Right forelimb (tissue), 1 donor: ENCODE measurements around the gene MBD3L4.
A peak's percentile ranks its signal among the peaks of the same experiment; 100 is the strongest.
"Not testable (repeated sequence)": the region's sequence is repeated elsewhere in the genome, so short reads cannot be mapped to it uniquely, and the experiment has no call there.

Source experiments
- DNase-seq: peaks from one replicate; pipeline ENCODE4 v3.0.0-alpha.2; 2018

MBD3L4 gene

DNA sequence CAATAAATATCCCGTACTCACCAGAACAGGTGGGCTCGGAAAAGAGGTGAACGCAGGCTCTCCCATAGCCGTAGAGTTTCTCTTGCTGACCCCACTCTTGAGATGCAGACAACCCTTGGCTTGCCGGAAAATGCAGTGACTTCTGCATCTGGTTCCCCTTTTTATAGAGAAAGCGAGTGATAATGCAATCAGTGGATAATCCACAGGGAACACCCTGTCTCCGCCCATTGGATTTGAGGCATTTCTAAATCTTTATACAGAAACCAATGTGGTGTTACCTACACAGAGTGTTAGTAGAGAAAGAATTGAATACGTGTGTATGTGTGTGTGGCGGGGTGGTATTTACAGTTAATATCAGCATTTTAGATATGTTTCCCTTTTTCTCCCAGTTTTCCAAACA, at the start of gene MBD3L4:
TSS of gene MBD3L4 (minus strand) at position 101 of the 400 bp plus-strand sequence. CDS start at position 66, 35 bp downstream.
- not testable (repeated sequence) for DNase-seq

DNA sequence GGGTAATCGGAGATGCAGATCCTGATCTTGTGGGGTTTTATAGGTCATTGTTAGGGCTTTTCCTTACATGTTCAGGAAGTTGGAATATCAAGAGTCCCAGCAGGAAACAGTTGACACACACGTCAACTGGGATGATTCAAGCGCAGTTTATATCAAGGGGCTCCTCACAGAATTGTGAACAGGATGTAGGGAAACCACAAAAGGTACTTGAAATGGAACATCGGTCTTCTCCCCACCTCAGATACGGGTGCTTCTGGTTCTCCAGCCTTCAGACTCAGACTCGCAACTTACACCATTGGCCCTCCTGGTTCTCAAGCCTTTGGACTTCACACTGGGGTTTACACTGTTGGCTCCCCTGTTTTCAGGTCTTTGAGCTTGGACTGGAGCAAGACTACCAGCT, 49.0 kb upstream of the MBD3L4 start:
- no peak for DNase-seq

DNA sequence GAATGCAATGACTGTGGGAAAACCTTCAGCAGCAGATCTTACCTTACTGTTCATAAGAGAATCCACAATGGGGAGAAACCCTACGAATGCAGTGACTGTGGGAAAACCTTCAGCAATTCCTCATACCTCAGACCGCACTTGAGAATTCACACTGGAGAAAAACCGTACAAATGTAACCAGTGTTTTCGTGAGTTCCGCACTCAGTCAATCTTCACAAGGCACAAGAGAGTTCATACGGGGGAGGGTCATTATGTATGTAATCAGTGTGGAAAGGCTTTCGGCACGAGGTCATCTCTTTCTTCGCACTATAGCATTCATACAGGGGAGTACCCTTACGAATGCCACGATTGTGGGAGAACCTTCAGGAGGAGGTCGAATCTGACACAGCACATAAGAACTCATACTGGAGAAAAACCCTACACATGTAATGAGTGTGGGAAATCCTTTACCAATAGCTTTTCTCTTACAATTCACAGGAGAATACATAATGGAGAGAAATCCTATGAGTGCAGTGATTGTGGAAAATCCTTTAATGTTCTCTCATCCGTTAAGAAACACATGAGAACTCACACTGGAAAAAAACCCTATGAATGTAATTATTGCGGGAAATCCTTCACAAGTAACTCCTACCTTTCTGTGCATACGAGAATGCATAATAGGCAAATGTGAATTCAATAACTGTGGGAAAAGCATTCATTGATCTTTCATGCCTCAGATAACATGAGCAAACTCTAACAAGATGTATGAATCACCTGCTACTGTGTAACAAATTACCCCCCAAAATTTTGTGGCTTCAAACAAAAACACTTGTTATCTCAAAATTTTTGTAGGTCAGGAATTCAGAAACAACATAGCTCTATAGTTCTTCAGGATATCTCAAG, 43.3 kb upstream of the MBD3L4 start:
- DNase-seq = no peak

DNA sequence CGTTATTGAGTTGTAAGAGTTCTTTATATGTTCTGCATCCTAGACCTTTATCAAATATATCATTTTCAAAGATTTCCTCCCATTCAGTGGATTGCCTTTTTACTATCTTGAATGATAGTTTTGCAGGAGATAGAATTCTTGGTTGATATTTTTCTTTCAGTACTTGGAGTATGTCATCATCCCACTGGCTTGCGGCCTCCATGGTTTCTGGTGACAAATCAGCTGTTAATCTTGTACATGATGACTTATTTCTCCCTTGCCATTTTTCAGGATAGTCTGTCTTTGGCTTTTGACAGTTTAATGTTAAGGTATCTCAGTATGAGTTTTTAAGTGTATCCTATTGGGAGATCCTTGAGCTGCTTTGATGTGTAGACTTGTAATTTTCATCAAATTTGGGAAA, 38.0 kb upstream of the MBD3L4 start:
- no peak for DNase-seq

DNA sequence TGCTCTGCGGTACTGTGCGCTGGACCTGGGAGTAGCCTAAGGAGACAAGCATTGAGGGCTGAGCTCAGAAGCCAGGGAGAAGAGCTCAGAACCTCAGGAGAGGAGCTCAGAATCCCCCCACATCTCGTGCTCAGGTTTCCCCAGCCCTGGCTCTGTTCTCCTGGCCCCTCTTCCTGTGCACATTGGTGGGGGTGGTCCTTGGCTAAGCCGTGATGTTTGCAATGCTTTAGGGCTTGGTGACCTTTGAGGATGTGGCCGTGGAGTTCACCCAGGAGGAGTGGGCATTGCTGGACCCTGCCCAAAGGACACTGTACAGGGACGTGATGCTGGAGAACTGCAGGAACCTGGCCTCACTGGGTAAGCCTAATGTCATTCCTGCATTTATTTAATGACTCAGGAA, 36.2 kb upstream of the MBD3L4 start:
- no peak for DNase-seq

DNA sequence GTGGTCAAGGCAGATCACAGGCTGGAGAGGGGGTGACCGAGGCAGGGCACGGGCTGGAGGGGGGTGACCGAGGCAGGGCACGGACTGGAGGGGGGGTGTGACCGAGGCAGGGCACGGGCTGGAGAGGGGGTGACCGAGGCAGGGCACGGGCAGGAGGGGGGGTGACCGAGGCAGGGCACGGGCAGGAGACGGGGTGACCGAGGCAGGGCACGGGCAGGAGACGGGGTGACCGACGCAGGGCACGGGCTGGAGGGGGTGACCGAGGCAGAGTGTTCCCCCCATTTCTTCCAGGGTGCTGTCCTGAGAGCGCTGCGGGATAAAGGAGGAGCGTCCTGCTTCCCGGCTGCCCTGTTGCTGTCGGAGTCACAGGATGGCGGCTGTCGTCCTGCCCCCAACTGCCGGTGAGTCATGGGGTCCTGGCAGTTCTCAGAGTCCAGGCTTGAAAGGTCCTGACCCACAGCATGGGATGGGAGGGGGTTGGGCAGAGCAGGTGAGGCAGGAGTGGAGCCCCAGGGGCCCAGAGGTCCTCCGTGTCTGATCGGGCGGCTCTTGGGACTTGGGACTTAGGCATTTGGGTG, 34.8 kb upstream of the MBD3L4 start:
- DNase-seq = no peak

DNA sequence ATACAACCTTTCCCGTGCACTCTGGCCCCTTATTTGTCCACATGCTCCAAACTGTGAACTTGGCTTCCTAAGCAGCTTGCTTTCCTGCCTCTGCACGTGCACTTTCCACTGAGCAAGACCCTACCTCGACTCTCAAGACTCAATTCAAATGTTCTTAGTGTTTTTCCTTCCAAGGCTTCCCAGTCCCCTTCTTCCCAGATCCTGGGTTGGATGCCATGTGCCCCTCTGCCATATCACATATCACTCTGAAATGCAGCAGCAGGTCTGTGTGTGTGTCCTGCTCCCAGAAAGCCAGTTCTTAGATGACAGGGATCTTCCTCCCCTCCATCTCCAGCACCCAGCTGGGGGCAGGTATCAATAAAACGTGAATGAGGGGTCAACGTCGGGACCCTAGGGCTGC, 32.6 kb upstream of the MBD3L4 start:
- no peak for DNase-seq

DNA sequence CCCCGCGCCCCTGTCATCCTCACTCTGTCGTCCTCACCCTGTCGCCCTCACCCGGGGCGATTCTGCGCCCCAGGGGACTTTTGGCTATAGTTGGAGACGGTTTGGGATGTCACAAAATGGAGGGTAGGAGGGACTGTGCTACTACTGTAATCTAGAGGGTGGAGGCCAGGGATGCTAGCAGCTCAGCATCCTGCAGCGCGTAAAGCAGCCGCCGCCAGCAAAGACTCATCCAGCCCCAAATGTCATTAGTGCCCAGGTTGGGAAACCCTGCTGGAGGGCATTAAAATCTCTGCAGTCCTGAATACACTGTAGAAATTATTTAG, 29.9 kb upstream of the MBD3L4 start:
- no peak for DNase-seq

DNA sequence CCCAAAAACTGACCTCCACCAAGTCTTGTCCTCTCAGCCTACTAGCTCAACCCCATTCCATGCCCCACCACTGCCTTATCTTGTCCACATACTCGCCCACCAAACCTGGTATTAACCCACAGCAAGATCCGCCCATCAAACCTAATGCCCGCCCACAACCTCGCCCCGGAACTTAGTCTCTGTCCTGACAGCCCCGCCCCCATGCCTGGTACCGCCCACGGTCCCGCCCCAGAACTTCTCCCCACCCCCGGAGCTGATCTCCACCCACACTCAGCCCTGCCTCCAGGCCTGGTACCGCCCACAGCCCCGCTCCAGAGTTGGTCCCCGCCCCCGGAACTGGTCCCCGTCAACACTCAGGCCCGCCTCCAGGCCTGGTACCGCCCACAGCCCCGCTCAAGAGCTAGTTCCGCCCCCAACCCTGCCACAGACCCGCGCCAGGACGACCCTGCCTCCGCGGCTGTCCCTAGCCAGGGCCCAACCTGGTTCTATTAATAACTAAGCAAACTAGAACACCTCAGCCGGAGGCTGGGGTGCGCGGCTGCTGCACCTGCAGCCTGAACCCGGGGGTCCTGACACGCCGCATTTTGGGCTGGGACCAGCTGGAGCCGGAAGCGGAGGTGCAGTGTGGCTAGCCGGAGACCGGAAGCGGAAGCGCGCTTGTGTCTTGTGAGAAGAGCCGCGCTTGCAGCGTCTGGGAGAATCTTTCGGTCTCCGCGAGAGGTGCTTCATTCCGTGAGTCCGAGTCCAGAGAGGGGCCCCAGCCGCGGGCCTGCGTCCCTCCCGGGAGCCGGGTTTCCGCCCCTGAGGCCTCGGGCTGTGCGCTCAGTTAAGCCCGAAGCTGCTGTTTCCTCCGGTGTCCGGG, 29.3 kb upstream of the MBD3L4 start, which contains the start of gene ZNF557:
TSS of gene ZNF557 (plus strand) at position 662 of the 862 bp plus-strand sequence. CDS start 5,372 bp downstream, outside the sequence.
- peak; percentile 99 for DNase-seq

DNA sequence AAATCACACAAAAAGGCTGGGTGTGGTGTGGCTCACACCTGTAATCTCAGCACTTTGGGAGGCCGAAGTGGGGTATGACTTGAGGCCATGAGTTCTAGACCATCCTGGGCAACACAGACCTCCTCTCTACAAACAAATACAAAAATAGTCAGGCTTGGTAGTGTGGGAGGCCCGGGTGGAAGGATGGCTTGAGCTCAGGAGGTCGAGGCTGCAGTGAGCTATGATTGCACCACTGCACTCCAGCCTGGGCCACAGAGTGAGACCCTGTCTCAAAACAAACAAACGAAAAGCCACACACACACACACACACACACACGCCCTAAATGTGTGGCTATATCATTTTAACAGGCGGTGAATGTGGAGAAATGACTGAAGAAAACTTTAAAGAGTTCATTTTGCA, 28.6 kb upstream of the MBD3L4 start:
- no peak for DNase-seq

DNA sequence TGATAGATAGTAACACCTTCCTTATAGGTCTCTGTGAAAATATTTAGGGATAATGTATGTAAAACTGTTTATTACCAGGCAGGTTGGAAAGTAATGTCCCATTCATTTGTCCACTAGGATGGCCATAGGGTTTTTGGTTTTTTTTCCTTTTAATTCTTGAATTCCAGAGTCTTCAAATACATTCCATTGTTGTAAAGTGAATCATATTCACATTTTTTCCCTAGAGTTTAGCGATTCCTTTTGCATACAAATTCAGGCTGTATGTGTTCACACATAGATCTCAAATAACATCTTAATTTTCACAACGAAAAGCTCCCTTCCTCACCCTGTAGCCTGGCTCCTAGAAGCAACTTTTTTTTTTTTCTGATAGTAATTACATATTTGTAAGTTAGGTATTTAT, 27.7 kb upstream of the MBD3L4 start:
- no peak for DNase-seq

DNA sequence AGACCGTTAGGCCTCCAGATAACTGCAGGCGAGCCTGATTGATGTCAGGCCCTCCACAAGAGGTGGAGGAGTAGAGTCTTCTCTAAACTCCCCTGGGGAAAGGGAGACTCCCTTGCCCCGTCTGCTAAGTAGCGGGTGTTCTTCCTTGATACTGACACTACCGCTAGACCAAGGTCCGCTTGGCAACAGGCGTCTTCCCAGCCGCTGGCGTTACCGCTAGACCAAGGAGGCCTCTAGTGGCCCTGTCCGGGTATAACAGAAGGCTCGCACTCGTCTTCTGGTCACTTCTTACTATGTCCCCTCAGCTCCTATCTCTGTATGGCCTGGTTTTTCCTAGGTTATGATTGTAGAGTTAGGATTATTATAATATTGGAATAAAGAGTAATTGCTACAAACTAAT, 27.1 kb upstream of the MBD3L4 start:
- DNase-seq = not testable (repeated sequence)

DNA sequence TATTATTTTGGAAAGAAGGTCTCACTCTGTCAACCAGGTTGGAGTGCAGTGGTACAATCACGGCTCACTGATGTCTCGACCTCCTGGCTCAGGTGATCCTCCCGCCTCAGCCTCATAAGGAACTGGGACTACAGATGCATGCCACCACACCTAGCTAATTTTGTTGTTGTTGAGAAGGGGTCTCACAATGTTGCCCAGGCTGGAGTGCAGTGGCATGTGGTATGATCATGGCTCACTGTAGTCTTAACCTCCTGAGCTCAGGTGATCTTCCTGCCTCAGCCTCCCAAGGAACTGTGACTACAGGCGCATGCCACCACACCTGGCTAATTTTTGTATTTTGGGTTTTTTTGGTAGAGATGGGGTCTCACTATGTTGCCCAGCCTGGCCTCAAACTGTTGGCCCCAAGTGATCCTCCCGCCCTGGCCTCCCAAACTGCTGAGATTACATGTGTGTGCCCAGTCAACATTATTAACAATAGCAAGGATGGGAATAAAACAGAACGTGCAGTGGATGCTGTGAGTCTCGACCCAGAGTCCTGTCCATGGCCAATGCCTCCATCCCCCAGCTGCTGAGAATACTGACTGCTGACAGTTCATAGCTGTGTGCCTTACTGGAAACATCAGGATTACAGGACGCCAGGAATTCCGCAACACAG, 23.9 kb upstream of the MBD3L4 start:
- no peak for DNase-seq

DNA sequence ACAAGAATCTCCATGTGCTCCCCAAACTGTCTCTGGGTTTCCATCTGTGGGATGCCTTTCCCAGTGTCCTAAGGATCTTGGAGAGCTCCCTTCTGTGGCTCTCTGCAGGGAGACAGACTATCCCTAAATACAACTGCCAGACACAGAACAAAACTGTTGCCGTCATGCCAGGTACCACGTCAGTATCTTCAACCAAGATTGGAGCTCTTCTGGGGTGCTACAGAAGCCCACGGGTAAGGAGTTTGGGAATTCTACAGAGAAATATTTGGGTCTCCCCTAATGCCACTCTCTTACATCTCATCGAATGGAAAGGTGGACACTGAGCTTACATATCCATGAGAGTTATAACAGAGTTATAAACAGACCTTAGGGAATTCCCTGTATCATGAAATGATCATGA, 23.4 kb upstream of the MBD3L4 start:
- DNase-seq = no peak

DNA sequence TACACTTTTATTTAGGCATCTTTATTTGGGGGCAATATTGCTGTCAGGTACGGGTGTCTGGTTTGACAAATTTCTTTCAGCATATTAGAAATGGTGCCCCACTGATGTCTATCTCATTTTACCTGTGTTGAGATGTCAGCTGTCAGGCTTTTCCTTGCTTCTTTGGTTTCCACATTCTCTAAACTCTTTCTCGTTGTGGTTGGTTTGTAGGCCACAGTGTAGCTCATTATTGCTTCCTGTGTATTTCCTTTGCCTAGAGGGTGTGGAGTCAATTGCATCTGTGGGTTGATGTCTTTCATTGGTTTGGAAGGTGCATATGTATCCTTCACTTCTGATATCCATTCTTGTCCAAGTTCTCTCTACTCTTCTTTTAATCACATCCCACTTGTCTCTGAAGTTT, 20.0 kb upstream of the MBD3L4 start:
- DNase-seq = not testable (repeated sequence)

DNA sequence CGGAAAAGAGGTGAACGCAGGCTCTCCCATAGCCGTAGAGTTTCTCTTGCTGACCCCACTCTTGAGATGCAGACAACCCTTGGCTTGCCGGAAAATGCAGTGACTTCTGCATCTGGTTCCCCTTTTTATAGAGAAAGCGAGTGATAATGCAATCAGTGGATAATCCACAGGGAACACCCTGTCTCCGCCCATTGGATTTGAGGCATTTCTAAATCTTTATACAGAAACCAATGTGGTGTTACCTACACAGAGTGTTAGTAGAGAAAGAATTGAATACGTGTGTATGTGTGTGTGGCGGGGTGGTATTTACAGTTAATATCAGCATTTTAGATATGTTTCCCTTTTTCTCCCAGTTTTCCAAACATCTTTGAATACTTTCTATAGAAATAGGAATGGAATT, 18.6 kb upstream of the MBD3L4 start, which contains the start of gene MBD3L3:
TSS of gene MBD3L3 (minus strand) at position 101 of the 400 bp plus-strand sequence. CDS start at position 30, 71 bp downstream.
- not testable (repeated sequence) for DNase-seq

DNA sequence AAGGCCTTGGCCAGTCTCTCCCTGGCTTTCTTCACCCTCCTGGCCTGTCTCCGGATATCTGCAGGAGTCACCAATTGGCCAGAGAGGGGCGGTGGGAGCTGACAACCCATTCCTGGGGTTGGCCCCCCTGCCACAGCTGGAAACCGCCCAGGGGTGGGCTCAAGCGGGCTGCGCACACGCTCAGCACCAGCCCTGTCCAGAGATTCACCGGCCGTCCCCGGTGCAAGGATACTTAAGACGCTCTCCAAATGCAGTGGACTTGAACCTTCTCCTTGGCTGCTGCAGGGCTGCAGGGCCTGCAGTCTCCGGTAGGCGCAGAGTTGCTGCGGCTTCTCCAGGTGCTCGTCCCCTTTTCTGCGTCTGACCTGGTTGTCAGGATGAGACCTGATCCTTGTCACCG, 16.4 kb upstream of the MBD3L4 start:
- not testable (repeated sequence) for DNase-seq

DNA sequence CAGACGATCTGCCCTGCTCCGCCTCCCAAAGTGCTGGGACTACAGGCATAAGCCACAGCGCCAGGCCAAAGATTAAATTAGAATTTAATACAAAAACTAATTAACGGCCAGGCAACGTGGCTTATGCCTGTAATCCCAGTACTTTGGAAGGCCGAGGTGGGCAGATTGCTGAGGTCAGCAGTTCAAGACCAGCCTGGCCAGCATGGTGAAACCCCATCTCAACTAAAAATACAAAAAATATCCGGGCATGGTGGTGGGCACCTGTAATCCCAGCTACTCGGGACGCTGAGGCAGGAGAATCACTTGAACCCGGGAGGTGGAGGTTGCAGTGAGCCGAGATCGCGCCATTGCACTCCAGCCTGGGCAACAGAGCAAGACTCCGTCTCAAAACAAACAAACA, 15.7 kb upstream of the MBD3L4 start:
- DNase-seq = not testable (repeated sequence)

DNA sequence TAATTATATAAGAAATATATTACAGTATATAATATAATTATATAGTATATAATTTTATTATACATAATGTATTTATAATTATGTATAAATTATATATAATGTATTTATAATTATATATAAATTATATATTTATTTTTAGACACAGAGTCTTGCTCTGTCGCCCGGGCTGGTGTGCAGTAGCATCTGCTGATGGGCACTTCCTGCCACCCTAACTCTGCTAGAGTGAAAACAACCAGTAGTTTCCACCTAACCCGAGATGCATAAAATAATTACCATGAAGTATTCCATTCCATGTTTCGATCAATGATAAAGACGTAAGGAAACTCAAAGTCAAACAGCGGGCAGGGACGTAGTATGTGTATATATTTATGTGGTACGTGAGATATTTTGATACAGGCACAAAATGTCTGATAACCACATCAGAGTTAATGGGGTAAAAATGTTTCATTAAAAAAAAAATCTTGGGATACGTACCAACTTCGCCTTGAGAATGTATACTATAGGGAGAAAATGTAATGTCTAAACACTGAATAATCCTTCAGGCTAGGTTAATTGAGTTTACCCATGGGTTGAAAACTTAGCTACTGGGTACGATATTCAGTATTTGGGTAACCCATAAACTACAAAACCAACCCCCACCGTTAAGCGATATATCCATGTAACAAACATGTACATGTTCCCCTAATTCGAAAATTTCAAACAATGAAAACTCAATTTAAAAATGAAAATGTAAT, 14.8 kb upstream of the MBD3L4 start:
- not testable (repeated sequence) for DNase-seq

DNA sequence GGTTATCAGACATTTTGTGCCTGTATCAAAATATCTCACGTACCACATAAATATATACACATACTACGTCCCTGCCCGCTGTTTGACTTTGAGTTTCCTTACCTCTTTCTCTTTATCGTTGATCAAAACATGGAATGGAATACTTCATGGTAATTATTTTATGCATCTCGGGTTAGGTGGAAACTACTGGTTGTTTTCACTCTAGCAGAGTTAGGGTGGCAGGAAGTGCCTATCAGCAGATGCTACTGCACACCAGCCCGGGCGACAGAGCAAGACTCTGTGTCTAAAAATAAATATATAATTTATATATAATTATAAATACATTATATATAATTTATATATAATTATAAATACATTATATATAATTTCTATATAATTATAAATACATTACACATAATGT, 12.9 kb upstream of the MBD3L4 start:
- DNase-seq = not testable (repeated sequence)

DNA sequence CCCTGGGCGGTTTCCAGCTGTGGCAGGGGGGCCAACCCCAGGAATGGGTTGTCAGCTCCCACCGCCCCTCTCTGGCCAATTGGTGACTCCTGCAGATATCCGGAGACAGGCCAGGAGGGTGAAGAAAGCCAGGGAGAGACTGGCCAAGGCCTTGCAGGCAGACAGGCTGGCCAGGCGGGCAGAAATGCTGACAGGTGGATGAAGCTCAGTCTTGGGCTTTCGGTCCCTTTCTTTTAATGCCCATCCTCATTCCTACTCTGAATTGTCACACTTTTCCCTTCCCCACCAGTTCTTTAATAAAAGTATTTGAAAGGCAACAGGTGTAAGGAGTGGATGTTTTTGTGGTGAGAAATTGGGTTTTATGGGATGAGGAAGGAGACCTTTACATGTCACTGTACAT, 11.4 kb upstream of the MBD3L4 start:
- not testable (repeated sequence) for DNase-seq

DNA sequence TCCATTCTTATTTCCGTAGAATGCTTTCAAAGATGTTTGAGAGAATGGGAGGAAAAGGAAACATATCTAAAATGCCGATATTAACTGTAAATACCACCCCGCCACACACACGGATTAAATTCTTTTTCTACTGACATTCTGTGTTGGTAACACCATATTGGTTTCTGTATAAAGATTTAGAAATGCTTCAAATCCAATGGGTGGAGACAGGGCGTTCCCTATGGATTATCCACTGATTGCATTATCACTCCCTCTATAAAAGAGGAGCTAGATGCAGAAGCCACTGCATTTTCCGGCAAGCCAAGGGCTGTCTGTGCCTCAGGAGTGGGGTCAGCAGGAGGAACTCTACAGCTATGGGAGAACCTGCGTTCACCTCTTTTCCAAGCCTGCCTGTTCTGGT, 9.0 kb upstream of the MBD3L4 start, which contains the start of gene MBD3L2:
TSS of gene MBD3L2 (plus strand) at position 301 of the 400 bp plus-strand sequence. CDS start at position 354, 53 bp downstream.
- DNase-seq = not testable (repeated sequence)
